Activated naive CD4-positive, alpha-beta T cell treated with anti-CD3 and anti-CD28 coated beads, Interleukin-2, amount 50 U/mL, for 24 hours (primary cell): Measurements from ENCODE around the gene FBXO42.
"Not testable (repeated sequence)": the region's sequence is repeated elsewhere in the genome, so short reads cannot be mapped to it uniquely, and the experiment has no call there.

Experiments
- H3K27ac Mint-ChIP-seq: one replicate; pipeline ENCODE4 v1.8.0; 2021; ENCODE audit warnings: mild to moderate bottlenecking, mixed read lengths
- H3K27me3 Mint-ChIP-seq: one replicate; pipeline ENCODE4 v1.8.0; 2021; ENCODE audit warnings: mixed read lengths
- H3K36me3 Mint-ChIP-seq: one replicate; pipeline ENCODE4 v1.8.0; 2021; ENCODE audit warnings: mixed read lengths
- H3K4me1 Mint-ChIP-seq: one replicate; pipeline ENCODE4 v1.8.0; 2021; ENCODE audit warnings: mixed read lengths
- H3K4me3 Mint-ChIP-seq: one replicate; pipeline ENCODE4 v1.8.0; 2021; ENCODE audit warnings: mild to moderate bottlenecking, mixed read lengths
- H3K9me3 Mint-ChIP-seq: one replicate; pipeline ENCODE4 v1.8.0; 2021; ENCODE audit warnings: mixed read lengths

FBXO42 gene

GRCh38 chr1:16248007-16248436 is 104.3 kb downstream of the FBXO42 start:
- H3K27ac Mint-ChIP-seq = peak overlapping the region; percentile 41
- peaks cover 3% of the 10 kb centered on the region for H3K36me3 Mint-ChIP-seq
- no peaks in the 10 kb centered on the region for H3K9me3 Mint-ChIP-seq
- no peaks in the 10 kb centered on the region for H3K27me3 Mint-ChIP-seq
- H3K4me3 Mint-ChIP-seq = no peak overlapping the region
- H3K4me1 Mint-ChIP-seq = peaks cover 29% of the 10 kb centered on the region

- no peak overlapping the region for H3K4me3 Mint-ChIP-seq
- peaks cover 29% of the 10 kb centered on the region for H3K4me1 Mint-ChIP-seq
- peaks cover 3% of the 10 kb centered on the region for H3K36me3 Mint-ChIP-seq
- no peaks in the 10 kb centered on the region for H3K9me3 Mint-ChIP-seq
- H3K27me3 Mint-ChIP-seq = no peaks in the 10 kb centered on the region
- no peak overlapping the region for H3K27ac Mint-ChIP-seq
These were observed 104.8 kb downstream of the FBXO42 start for GRCh38 chr1:16247441-16247840.

- Mint-ChIP-seq H3K4me1 (peaks cover 29% of the 10 kb centered on the region), H3K27me3 (no peaks in the 10 kb centered on the region), H3K4me3 (no peak overlapping the region), H3K36me3 (no peaks in the 10 kb centered on the region), H3K9me3 (no peaks in the 10 kb centered on the region), H3K27ac (peak overlapping the region; percentile 89)
These were observed 105.3 kb downstream of the FBXO42 start for GRCh38 chr1:16246961-16247360.

GRCh38 chr1:16246239-16246638 is 106.0 kb downstream of the FBXO42 start:
- H3K36me3 Mint-ChIP-seq, H3K4me3 Mint-ChIP-seq, H3K27ac Mint-ChIP-seq, H3K27me3 Mint-ChIP-seq, H3K9me3 Mint-ChIP-seq: not testable (repeated sequence)
- H3K4me1 Mint-ChIP-seq = peaks cover 29% of the 10 kb centered on the region

- no peak overlapping the region for H3K27ac Mint-ChIP-seq
- H3K9me3 Mint-ChIP-seq = no peaks in the 10 kb centered on the region
- H3K36me3 Mint-ChIP-seq = no peaks in the 10 kb centered on the region
- peaks cover 25% of the 10 kb centered on the region for H3K4me1 Mint-ChIP-seq
- no peaks in the 10 kb centered on the region for H3K27me3 Mint-ChIP-seq
- no peak overlapping the region for H3K4me3 Mint-ChIP-seq
These were observed 106.6 kb downstream of the FBXO42 start for GRCh38 chr1:16245476-16246196.

- H3K9me3 Mint-ChIP-seq = no peaks in the 10 kb centered on the region
- H3K27me3 Mint-ChIP-seq = no peaks in the 10 kb centered on the region
- no peaks in the 10 kb centered on the region for H3K36me3 Mint-ChIP-seq
- H3K4me1 Mint-ChIP-seq = peaks cover 20% of the 10 kb centered on the region
- no peak overlapping the region for H3K4me3 Mint-ChIP-seq
- H3K27ac Mint-ChIP-seq = no peak overlapping the region
These were observed 107.5 kb downstream of the FBXO42 start for GRCh38 chr1:16244650-16245285.

GRCh38 chr1:16243936-16244649 is 108.2 kb downstream of the FBXO42 start:
- no peak overlapping the region for H3K4me3 Mint-ChIP-seq
- H3K27ac Mint-ChIP-seq = no peak overlapping the region
- H3K36me3 Mint-ChIP-seq = no peaks in the 10 kb centered on the region
- no peaks in the 10 kb centered on the region for H3K27me3 Mint-ChIP-seq
- peaks cover 15% of the 10 kb centered on the region for H3K4me1 Mint-ChIP-seq
- no peaks in the 10 kb centered on the region for H3K9me3 Mint-ChIP-seq

GRCh38 chr1:16243215-16243610 is 109.1 kb downstream of the FBXO42 start:
- Mint-ChIP-seq H3K27me3 (no peaks in the 10 kb centered on the region), H3K36me3 (no peaks in the 10 kb centered on the region), H3K27ac (no peak overlapping the region), H3K4me3 (no peak overlapping the region), H3K4me1 (peaks cover 8% of the 10 kb centered on the region), H3K9me3 (no peaks in the 10 kb centered on the region)

GRCh38 chr1:16242556-16243214 is 109.6 kb downstream of the FBXO42 start:
- no peak overlapping the region for H3K4me3 Mint-ChIP-seq
- H3K27me3 Mint-ChIP-seq = no peaks in the 10 kb centered on the region
- no peak overlapping the region for H3K27ac Mint-ChIP-seq
- H3K9me3 Mint-ChIP-seq = no peaks in the 10 kb centered on the region
- H3K4me1 Mint-ChIP-seq = peaks cover 11% of the 10 kb centered on the region
- H3K36me3 Mint-ChIP-seq = no peaks in the 10 kb centered on the region

- Mint-ChIP-seq H3K4me3 (no peak overlapping the region), H3K27ac (no peak overlapping the region), H3K27me3 (no peaks in the 10 kb centered on the region), H3K4me1 (peaks cover 20% of the 10 kb centered on the region), H3K9me3 (no peaks in the 10 kb centered on the region), H3K36me3 (no peaks in the 10 kb centered on the region)
These were observed 111.0 kb downstream of the FBXO42 start for GRCh38 chr1:16241221-16241708.

- Mint-ChIP-seq H3K27ac (no peak overlapping the region), H3K36me3 (no peaks in the 10 kb centered on the region), H3K9me3 (no peaks in the 10 kb centered on the region), H3K27me3 (no peaks in the 10 kb centered on the region), H3K4me3 (peak overlapping the region; percentile 26), H3K4me1 (peaks cover 28% of the 10 kb centered on the region)
These were observed 112.2 kb downstream of the FBXO42 start for GRCh38 chr1:16239972-16240491.

- Mint-ChIP-seq H3K4me1 (peaks cover 25% of the 10 kb centered on the region), H3K27ac (peak overlapping the region; percentile 93), H3K27me3 (no peaks in the 10 kb centered on the region), H3K36me3 (no peaks in the 10 kb centered on the region), H3K9me3 (no peaks in the 10 kb centered on the region), H3K4me3 (peak overlapping the region; percentile 93)
These were observed 114.9 kb downstream of the FBXO42 start for GRCh38 chr1:16237343-16237830.

GRCh38 chr1:16236511-16237342 is 115.6 kb downstream of the FBXO42 start, which contains the start of gene CPLANE2:
CPLANE2 (minus strand) TSS chr1:16237183; CDS start chr1:16236742, 441 bp downstream.
- H3K9me3 Mint-ChIP-seq = no peaks in the 10 kb centered on the region
- peaks cover 25% of the 10 kb centered on the region for H3K4me1 Mint-ChIP-seq
- H3K27ac Mint-ChIP-seq = peak within 1 kb of the TSS; percentile 93
- no peaks in the 10 kb centered on the region for H3K27me3 Mint-ChIP-seq
- no peaks in the 10 kb centered on the region for H3K36me3 Mint-ChIP-seq
- H3K4me3 Mint-ChIP-seq = peak within 1 kb of the TSS; percentile 93

GRCh38 chr1:16235944-16236510 is 116.3 kb downstream of the FBXO42 start:
- Mint-ChIP-seq H3K9me3 (no peaks in the 10 kb centered on the region), H3K4me3 (peak overlapping the region; percentile 93), H3K27me3 (no peaks in the 10 kb centered on the region), H3K36me3 (no peaks in the 10 kb centered on the region), H3K27ac (peak overlapping the region; percentile 59), H3K4me1 (peaks cover 25% of the 10 kb centered on the region)
